ENCODE data around the gene FSHR. TPM values are rescaled to one million over a fixed set of nuclear protein-coding genes. Genes with fewer than 3 reads are reported as not detected.

Gene FSHR
- polyA plus RNA-seq, 1 donor (not counting 4 experiments of a cell fraction or from before 2014, with no cell fraction given), result not detected

- no peak overlapping the region for H3K4me3 ChIP-seq (ENCODE audit: control insufficient read depth in 2 of 3, extremely low read depth in 1 of 3, insufficient read depth in 2 of 3, low read depth in 1 of 3, low read length in 3 of 3)
- H2AFZ ChIP-seq (ENCODE audit: control insufficient read depth, low read length), result no peak overlapping the region
- H3K4me2 ChIP-seq (ENCODE audit: control insufficient read depth, extremely low read depth, insufficient read depth, low read depth, low read length), result no peak overlapping the region
- no peak overlapping the region for H3K9ac ChIP-seq (ENCODE audit: control insufficient read depth, extremely low read depth, insufficient read depth, low read length)
- no peak for DNase-seq (ENCODE audit: low read depth, low spot score)
- no peaks in the 10 kb centered on the region for H3K36me3 ChIP-seq (ENCODE audit: control insufficient read depth in 2 of 2, extremely low read depth in 1 of 2, insufficient read depth in 2 of 2, low read length in 2 of 2)
- FAIRE-seq, result no peak
- H3K27me3 ChIP-seq (ENCODE audit: control insufficient read depth, extremely low read depth, insufficient read depth, low read length), result no peaks in the 10 kb centered on the region
- H4K20me1 ChIP-seq (ENCODE audit: control insufficient read depth, extremely low read depth, insufficient read depth, low read length), result no peaks in the 10 kb centered on the region
- H3K9me3 ChIP-seq (ENCODE audit: control insufficient read depth, low read depth, low read length), result no peaks in the 10 kb centered on the region
- dilution Hi-C loops (cut with MboI; ENCODE audit: extremely low pct_ligation_motif_present, low sequenced_read_pairs), result no loop called here
- TF ChIP-seq, protein P1, sequence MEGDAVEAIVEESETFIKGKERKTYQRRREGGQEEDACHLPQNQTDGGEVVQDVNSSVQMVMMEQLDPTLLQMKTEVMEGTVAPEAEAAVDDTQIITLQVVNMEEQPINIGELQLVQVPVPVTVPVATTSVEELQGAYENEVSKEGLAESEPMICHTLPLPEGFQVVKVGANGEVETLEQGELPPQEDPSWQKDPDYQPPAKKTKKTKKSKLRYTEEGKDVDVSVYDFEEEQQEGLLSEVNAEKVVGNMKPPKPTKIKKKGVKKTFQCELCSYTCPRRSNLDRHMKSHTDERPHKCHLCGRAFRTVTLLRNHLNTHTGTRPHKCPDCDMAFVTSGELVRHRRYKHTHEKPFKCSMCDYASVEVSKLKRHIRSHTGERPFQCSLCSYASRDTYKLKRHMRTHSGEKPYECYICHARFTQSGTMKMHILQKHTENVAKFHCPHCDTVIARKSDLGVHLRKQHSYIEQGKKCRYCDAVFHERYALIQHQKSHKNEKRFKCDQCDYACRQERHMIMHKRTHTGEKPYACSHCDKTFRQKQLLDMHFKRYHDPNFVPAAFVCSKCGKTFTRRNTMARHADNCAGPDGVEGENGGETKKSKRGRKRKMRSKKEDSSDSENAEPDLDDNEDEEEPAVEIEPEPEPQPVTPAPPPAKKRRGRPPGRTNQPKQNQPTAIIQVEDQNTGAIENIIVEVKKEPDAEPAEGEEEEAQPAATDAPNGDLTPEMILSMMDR (optimal IDR thresholded peaks at IDR 0.05 in 1 of 3, IDR thresholded peaks at IDR 0.05 in 1 of 3, conservative IDR thresholded peaks at IDR 0.05 in 1 of 3; ENCODE audit: extremely low read depth in 1 of 3, insufficient read depth in 2 of 3, low read length in 3 of 3), result no peak
- no peak for TF ChIP-seq EZH2 (IDR thresholded peaks at IDR 0.05; ENCODE audit: low read length)
- no peak overlapping the region for H3K27ac ChIP-seq (ENCODE audit: control insufficient read depth, insufficient read depth, low read length)
- H3K4me1 ChIP-seq (ENCODE audit: control insufficient read depth, extremely low read depth, insufficient read depth, low read length), result no peaks in the 10 kb centered on the region
- no peaks in the 10 kb centered on the region for H3K79me2 ChIP-seq (ENCODE audit: control insufficient read depth, insufficient read depth, low read length)
- H3K9me1 ChIP-seq (ENCODE audit: control insufficient read depth, extremely low read depth, insufficient read depth, low read length), result no peaks in the 10 kb centered on the region
Measured at GRCh38 chr2:49146401-49146800, 7.9 kb downstream of the FSHR start.

GRCh38 chr2:49131801-49132200 lies 22.5 kb downstream of the FSHR start:
- H3K9me1 ChIP-seq (ENCODE audit: control insufficient read depth, extremely low read depth, insufficient read depth, low read length), result no peaks in the 10 kb centered on the region
- dilution Hi-C loops (cut with MboI; ENCODE audit: extremely low pct_ligation_motif_present, low sequenced_read_pairs), result no loop called here
- H3K4me2 ChIP-seq (ENCODE audit: control insufficient read depth, extremely low read depth, insufficient read depth, low read depth, low read length), result no peak overlapping the region
- no peak overlapping the region for H2AFZ ChIP-seq (ENCODE audit: control insufficient read depth, low read length)
- no peak overlapping the region for H3K9ac ChIP-seq (ENCODE audit: control insufficient read depth, extremely low read depth, insufficient read depth, low read length)
- no peak overlapping the region for H3K27ac ChIP-seq (ENCODE audit: control insufficient read depth, insufficient read depth, low read length)
- FAIRE-seq (no peak), DNase-seq (ENCODE audit: low read depth, low spot score) (no peak)
- no peaks in the 10 kb centered on the region for H3K36me3 ChIP-seq (ENCODE audit: control insufficient read depth in 2 of 2, extremely low read depth in 1 of 2, insufficient read depth in 2 of 2, low read length in 2 of 2)
- no peaks in the 10 kb centered on the region for H3K27me3 ChIP-seq (ENCODE audit: control insufficient read depth, extremely low read depth, insufficient read depth, low read length)
- H4K20me1 ChIP-seq (ENCODE audit: control insufficient read depth, extremely low read depth, insufficient read depth, low read length), result no peaks in the 10 kb centered on the region
- H3K4me1 ChIP-seq (ENCODE audit: control insufficient read depth, extremely low read depth, insufficient read depth, low read length), result no peaks in the 10 kb centered on the region
- no peak overlapping the region for H3K4me3 ChIP-seq (ENCODE audit: control insufficient read depth in 2 of 3, extremely low read depth in 1 of 3, insufficient read depth in 2 of 3, low read depth in 1 of 3, low read length in 3 of 3)
- TF ChIP-seq EZH2 (IDR thresholded peaks at IDR 0.05; ENCODE audit: low read length), result no peak
- TF ChIP-seq, protein P1 (optimal IDR thresholded peaks at IDR 0.05 in 1 of 3, IDR thresholded peaks at IDR 0.05 in 1 of 3, conservative IDR thresholded peaks at IDR 0.05 in 1 of 3; ENCODE audit: extremely low read depth in 1 of 3, insufficient read depth in 2 of 3, low read length in 3 of 3), result no peak
- no peaks in the 10 kb centered on the region for H3K79me2 ChIP-seq (ENCODE audit: control insufficient read depth, insufficient read depth, low read length)
- no peaks in the 10 kb centered on the region for H3K9me3 ChIP-seq (ENCODE audit: control insufficient read depth, low read depth, low read length)
